GM12875 (cell line): Measurements from ENCODE around the gene LNX1.

ENCODE experiments used
- H3K4me3 ChIP-seq: one replicate; pipeline ENCODE4 v1.5.1; 2011; ENCODE audit warnings: low read depth, low read length, control low read depth
- CTCF ChIP-seq: IDR thresholded peaks from 2 replicates; pipeline ENCODE4 v1.5.1; 2011; ENCODE audit warnings: low read depth, mild to moderate bottlenecking, control low read depth, inconsistent platforms, low read length, moderate library complexity, borderline replicate concordance; ENCODE audit not compliant: insufficient read depth

The LNX1 gene

GRCh38 chr4:53518807-53519206 is 72.5 kb downstream of the LNX1 start:
- no peak for TF ChIP-seq CTCF
- H3K4me3 ChIP-seq = no peak overlapping the region

DNA sequence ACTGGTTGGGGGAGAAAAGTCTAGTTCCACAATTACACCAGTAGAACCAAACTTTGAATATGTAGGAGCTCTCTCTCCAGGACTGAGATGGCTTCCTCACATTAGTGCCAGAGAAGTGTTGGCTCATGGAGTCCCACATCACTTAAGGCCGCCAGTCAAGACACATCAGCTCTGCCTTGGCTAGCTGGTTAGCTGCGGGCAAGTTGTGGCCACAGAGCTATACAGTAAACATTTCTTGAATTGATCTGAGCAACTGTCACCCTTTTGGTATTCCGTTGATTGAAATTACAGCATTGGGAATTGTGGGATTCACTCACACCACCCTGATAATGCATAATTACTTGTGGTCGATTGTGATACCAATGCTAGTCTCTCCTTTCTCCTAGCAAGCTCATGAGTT is 76.2 kb downstream of the LNX1 start:
- no peak for TF ChIP-seq CTCF
- H3K4me3 ChIP-seq = no peak overlapping the region

DNA sequence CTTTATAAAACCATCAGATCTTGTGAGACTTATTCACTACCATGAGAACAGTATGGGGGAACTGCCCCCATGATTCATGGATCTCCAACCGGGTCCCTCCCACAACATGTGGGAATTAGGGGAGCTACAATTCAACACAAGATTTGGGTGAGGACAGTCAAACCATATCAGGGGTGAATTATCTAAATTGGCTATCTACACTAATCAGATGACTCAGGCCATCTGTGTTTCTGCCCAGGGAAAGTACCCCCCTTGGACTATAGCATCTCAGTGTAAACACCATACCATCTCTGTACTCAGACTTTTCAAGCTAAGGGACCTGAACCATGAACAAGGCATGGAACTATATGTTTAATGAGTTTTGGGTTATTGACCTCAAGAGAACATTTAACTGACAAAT is 76.8 kb downstream of the LNX1 start:
- TF ChIP-seq CTCF = no peak
- H3K4me3 ChIP-seq = no peak overlapping the region

DNA sequence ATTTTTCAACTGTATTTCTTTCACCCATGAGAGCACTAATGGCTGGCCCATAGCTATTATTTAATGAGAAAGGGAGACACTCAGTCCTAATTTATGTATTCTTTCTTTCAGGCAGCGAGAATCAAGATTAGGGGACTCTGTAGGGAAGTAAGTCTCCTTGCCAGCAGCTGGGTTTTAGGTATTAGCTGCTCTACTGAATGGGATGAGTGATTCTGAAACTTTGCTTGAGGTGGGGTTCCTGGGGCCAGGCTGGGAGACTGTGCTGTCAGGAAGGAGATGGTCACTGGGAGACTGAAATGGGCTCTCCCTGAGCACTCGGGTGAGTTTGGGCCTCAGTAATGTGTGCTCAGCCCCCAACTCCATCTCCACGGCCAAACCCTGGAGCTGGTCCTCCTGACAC is 78.7 kb downstream of the LNX1 start:
- no peak overlapping the region for H3K4me3 ChIP-seq
- TF ChIP-seq CTCF = no peak

GRCh38 chr4:53511014-53511413 is 80.3 kb downstream of the LNX1 start:
- no peak for TF ChIP-seq CTCF
- no peak overlapping the region for H3K4me3 ChIP-seq

DNA sequence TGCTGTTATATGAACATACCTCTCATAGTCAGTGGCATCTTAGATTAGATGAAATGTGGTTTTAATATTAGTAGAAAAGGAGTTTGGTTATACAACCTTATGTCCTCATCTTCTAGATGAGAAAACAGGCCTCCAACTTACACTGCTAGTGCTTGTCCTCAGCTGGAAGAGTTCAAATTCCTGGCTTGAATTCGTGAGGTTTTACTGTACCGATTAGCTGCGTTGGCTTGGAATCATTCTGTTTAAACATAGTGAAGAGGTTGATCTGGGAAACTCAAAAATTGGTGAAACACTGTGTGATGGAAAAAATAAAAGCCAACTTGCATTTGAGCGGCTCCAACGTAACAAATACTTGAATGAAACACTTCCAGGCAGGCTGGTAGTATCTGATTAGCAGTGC is 81.0 kb downstream of the LNX1 start:
- no peak for TF ChIP-seq CTCF
- no peak overlapping the region for H3K4me3 ChIP-seq

GRCh38 chr4:53508446-53508845 is 82.8 kb downstream of the LNX1 start:
- no peak for TF ChIP-seq CTCF
- no peak overlapping the region for H3K4me3 ChIP-seq
